ENCODE data around the gene TLCD3B.

Gene TLCD3B

DNA sequence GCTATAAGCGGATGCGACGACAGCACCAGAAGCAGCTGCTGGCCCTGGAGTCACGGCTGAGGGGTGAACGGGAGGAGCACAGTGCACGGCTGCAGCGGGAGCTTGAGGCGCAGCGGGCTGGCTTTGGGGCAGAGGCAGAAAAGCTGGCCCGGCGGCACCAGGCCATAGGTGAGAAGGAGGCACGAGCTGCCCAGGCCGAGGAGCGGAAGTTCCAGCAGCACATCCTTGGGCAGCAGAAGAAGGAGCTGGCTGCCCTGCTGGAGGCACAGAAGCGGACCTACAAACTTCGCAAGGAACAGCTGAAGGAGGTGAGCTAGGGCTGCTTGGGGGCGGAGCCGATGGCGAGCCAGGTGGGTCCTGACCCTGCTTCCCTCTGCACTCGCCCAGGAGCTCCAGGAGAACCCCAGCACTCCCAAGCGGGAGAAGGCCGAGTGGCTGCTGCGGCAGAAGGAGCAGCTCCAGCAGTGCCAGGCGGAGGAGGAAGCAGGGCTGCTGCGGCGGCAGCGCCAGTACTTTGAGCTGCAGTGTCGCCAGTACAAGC is 45.7 kb downstream of the TLCD3B start:
- no peak for DNase-seq (ENCODE audit: extremely low spot score)
- POLR2A ChIA-PET = interaction anchor here (1.0 to 10.5 kb wide), 7 partner anchors 8 to 59 kb away, joined by 3 to 74 read pairs (median 5); partner anchors contain the start of genes HIRIP3, INO80E, KCTD13 and TAOK2
- TF ChIP-seq LEF1 (IDR thresholded peaks at IDR 0.05; ENCODE audit: borderline replicate concordance) (no peak), HDGF (IDR thresholded peaks at IDR 0.05; ENCODE audit: borderline replicate concordance) (no peak), L3MBTL2 (conservative IDR thresholded peaks at IDR 0.05) (no peak), TARDBP (IDR thresholded peaks at IDR 0.05) (no peak), ELF4 (IDR thresholded peaks at IDR 0.05) (no peak), PKNOX1 (IDR thresholded peaks at IDR 0.05) (no peak)
- CTCF ChIA-PET = interaction anchor here (0.6 kb wide), 1 partner anchor 33 kb away, joined by 3 read pairs; no protein-coding TSS in a partner anchor

DNA sequence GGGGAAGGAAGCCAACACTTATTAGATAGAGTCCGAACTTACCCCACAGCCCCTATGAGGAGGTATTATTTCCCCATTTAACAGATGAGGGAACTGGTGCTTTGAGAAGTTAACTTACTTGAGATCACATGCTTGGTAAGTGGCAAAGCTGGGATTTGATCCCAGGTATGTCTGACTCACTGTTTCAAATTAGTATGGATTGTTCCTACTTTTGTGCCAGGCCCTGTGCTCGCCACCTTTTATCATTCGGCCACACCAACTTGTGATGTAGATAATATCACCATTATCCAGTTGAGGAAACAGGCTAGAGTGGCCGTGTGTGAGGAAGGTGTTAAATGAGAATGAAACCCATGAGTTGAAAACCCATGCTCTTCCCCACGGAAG is 46.3 kb downstream of the TLCD3B start:
- POLR2A ChIA-PET = interaction anchor here (1.2 to 10.5 kb wide), 5 partner anchors 9 to 59 kb away, joined by 3 to 74 read pairs (median 8); partner anchors contain the start of genes HIRIP3, INO80E, KCTD13 and TAOK2
- no peak for DNase-seq (ENCODE audit: extremely low spot score)
- TF ChIP-seq BHLHE40 (IDR thresholded peaks at IDR 0.05; ENCODE audit: borderline replicate concordance) = no peak
- no peak for TF ChIP-seq FOXK2 (IDR thresholded peaks at IDR 0.05)
- no peak for TF ChIP-seq PKNOX1 (IDR thresholded peaks at IDR 0.05)
- TF ChIP-seq L3MBTL2 (conservative IDR thresholded peaks at IDR 0.05) = no peak
- TF ChIP-seq ZNF384 (IDR thresholded peaks at IDR 0.05) = no peak
- TF ChIP-seq HDGF (IDR thresholded peaks at IDR 0.05; ENCODE audit: borderline replicate concordance) = no peak
- no peak for TF ChIP-seq FOXM1 (IDR thresholded peaks at IDR 0.05; ENCODE audit: borderline replicate concordance)
- TF ChIP-seq LEF1 (IDR thresholded peaks at IDR 0.05; ENCODE audit: borderline replicate concordance) = no peak
- no peak for TF ChIP-seq NFRKB (IDR thresholded peaks at IDR 0.05)
- TF ChIP-seq TARDBP (IDR thresholded peaks at IDR 0.05) = no peak
- no peak for TF ChIP-seq SUZ12 (IDR thresholded peaks at IDR 0.05)
- TF ChIP-seq SP1 (IDR thresholded peaks at IDR 0.05) = no peak
- TF ChIP-seq ELF4 (IDR thresholded peaks at IDR 0.05) = no peak
- no peak for TF ChIP-seq ARNT (IDR thresholded peaks at IDR 0.05)
- TF ChIP-seq CTBP1 (IDR thresholded peaks at IDR 0.05; ENCODE audit: borderline replicate concordance) = no peak
- no peak for TF ChIP-seq FOXA1 (IDR thresholded peaks at IDR 0.05)
- CTCF ChIA-PET = no interaction called here

- no peak for DNase-seq (ENCODE audit: extremely low spot score)
- TF ChIP-seq LEF1 (IDR thresholded peaks at IDR 0.05; ENCODE audit: borderline replicate concordance) = no peak
- TF ChIP-seq L3MBTL2 (conservative IDR thresholded peaks at IDR 0.05) = no peak
- TF ChIP-seq CTBP1 (IDR thresholded peaks at IDR 0.05; ENCODE audit: borderline replicate concordance) = no peak
- TF ChIP-seq FOXK2 (IDR thresholded peaks at IDR 0.05) = no peak
- TF ChIP-seq TARDBP (IDR thresholded peaks at IDR 0.05) = no peak
- no peak for TF ChIP-seq BHLHE40 (IDR thresholded peaks at IDR 0.05; ENCODE audit: borderline replicate concordance)
- no peak for TF ChIP-seq FOXA1 (IDR thresholded peaks at IDR 0.05)
- no peak for TF ChIP-seq NFRKB (IDR thresholded peaks at IDR 0.05)
- TF ChIP-seq PKNOX1 (IDR thresholded peaks at IDR 0.05) = no peak
- no peak for TF ChIP-seq ELF4 (IDR thresholded peaks at IDR 0.05)
- no peak for TF ChIP-seq FOXM1 (IDR thresholded peaks at IDR 0.05; ENCODE audit: borderline replicate concordance)
- TF ChIP-seq HDGF (IDR thresholded peaks at IDR 0.05; ENCODE audit: borderline replicate concordance) = no peak
- no peak for TF ChIP-seq SP1 (IDR thresholded peaks at IDR 0.05)
- TF ChIP-seq ZNF384 (IDR thresholded peaks at IDR 0.05) = no peak
- no peak for TF ChIP-seq SUZ12 (IDR thresholded peaks at IDR 0.05)
- ChIA-PET CTCF (no interaction called here), POLR2A (interaction anchor here (1.2 to 10.5 kb wide), 4 partner anchors 9 to 23 kb away, joined by 3 to 74 read pairs (median 38); partner anchors contain the start of genes HIRIP3, INO80E, TAOK2 and TMEM219)
These were observed 46.8 kb downstream of the TLCD3B start for GRCh38 chr16:29984137-29984763.

DNA sequence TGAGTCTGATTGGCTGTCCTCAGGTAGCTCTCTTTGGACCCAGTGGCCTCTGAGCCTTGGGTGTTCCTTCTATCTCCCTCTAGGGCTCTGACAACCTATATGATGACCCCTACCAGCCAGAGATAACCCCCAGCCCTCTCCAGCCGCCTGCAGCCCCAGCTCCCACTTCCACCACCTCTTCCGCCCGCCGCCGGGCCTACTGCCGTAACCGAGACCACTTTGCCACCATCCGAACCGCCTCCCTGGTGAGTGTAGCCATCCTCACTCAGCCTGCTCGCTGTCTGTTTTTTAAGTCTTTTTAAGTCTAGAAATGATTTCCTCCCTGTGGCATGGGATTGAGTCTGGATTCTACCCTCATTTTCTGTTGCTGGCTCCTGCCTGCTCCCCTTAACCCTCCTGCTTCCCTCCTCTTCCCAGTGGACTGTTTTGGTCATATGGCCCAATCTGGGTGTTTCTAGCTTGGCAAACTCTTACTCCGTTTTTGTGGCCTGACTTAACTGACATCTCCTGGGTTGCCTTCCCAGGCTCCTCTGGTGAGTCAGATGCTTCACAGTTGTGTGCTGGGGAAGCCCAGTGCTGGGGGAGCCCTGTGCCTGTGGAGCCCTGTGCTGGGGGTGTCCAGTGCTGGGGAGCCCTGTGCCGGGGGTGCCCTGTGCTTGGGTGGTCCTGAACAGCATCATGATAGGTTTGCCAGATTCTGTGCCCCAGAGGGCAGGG is 47.5 kb downstream of the TLCD3B start:
- TF ChIP-seq ELF4 (IDR thresholded peaks at IDR 0.05) (no peak), LEF1 (IDR thresholded peaks at IDR 0.05; ENCODE audit: borderline replicate concordance) (no peak), FOXK2 (IDR thresholded peaks at IDR 0.05) (no peak), ARNT (IDR thresholded peaks at IDR 0.05) (no peak), HDGF (IDR thresholded peaks at IDR 0.05; ENCODE audit: borderline replicate concordance) (no peak), TARDBP (IDR thresholded peaks at IDR 0.05) (no peak), BHLHE40 (IDR thresholded peaks at IDR 0.05; ENCODE audit: borderline replicate concordance) (no peak), PKNOX1 (IDR thresholded peaks at IDR 0.05) (no peak), SUZ12 (IDR thresholded peaks at IDR 0.05) (no peak), SP1 (IDR thresholded peaks at IDR 0.05) (no peak), NFRKB (IDR thresholded peaks at IDR 0.05) (no peak), L3MBTL2 (conservative IDR thresholded peaks at IDR 0.05) (no peak), CTBP1 (IDR thresholded peaks at IDR 0.05; ENCODE audit: borderline replicate concordance) (no peak), ZNF384 (IDR thresholded peaks at IDR 0.05) (no peak), FOXM1 (IDR thresholded peaks at IDR 0.05; ENCODE audit: borderline replicate concordance) (no peak)
- CTCF ChIA-PET = no interaction called here

More for the DNA sequence above, 47.5 kb downstream of the TLCD3B start:
- POLR2A ChIA-PET = interaction anchor here (7.6 to 10.5 kb wide), 2 partner anchors 8 to 10 kb away, joined by 72 to 74 read pairs; partner anchors contain the start of genes HIRIP3, INO80E and TAOK2
- no peak for DNase-seq (ENCODE audit: extremely low spot score)

All from HEK293T (cell line).